Mucosa of gallbladder (tissue), 1 donor: ENCODE measurements around the gene GABRB2. TPM values are rescaled to one million over a fixed set of nuclear protein-coding genes. Genes with fewer than 3 reads are reported as not detected.

Source experiments
- DNase-seq: peaks from one replicate; pipeline ENCODE4 v3.0.0-alpha.2; 2020; ENCODE audit warnings: low spot score
- total RNA-seq: library from RNA; stranded (reverse); gene quantifications from one replicate; pipeline ENCODE4 v1.2.1, GENCODE V29; 2021
- donor health status: DM: no; HTN: no; CAD: no.

The GABRB2 gene
- total RNA-seq, 1 donor from 2014 or later: 0.72 TPM

GRCh38 chr5:161471211-161471950, 75.1 kb downstream of the GABRB2 start:
- DNase-seq: no peak

DNA sequence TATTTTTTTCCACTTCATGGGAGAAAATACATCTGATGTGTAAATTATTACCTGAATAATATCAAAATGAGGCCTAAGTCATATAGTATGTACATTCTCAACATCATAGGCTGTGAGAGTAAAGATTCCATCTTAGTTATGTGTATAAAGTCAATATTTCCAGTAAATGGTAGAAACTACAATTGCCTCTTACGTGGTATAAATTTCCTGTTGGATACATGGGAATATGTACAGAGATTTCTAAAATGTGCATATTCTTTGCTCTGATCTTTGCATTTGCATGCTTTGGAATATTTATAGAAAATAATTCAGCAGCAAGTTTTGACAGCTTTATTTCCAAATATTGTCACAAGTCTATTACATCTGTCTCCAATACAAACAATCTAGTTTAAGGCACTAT, 78.8 kb downstream of the GABRB2 start:
- no peak for DNase-seq

DNA sequence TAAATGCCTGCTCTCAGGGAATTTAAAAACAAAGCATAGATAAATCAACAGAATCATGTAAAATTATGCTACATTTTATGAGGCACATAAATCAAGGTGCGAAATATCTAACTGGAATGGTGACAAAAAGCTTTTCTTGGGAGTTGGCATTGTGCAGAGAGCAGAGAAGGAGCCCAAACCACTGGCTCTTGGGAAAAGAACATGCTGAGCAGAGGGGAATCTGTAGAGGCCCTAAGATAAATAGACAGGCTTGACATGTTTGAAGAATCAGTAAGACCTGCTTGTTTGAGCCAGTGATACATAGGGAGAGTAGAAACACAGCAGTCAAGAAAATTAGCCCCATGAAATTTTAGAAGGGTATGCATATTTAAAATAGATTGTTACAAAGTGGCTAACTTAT, 85.8 kb downstream of the GABRB2 start:
- DNase-seq: no peak

- DNase-seq: no peak
Measured at GRCh38 chr5:161446655-161447054, 99.9 kb downstream of the GABRB2 start.

- no peak for DNase-seq
Measured at GRCh38 chr5:161442471-161442870, 104.1 kb downstream of the GABRB2 start.

DNA sequence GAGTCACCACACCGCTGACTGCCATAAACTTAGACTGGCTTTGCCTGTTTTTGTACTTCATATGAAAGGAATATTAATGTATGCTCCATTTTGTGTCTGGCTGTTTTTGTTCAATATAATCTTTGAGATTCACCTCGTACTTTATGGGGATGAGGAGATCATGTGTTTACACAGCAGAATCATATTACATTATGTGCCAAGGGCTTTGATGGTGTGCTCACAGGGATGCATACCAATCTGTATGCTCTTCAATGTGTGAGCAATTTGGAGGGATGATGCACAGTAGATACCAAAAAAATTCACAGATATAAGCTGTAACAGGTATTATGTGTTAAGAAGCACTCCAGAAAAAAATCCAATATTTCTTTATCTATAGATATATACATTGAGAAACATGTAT, 113.7 kb downstream of the GABRB2 start:
- DNase-seq: no peak

DNA sequence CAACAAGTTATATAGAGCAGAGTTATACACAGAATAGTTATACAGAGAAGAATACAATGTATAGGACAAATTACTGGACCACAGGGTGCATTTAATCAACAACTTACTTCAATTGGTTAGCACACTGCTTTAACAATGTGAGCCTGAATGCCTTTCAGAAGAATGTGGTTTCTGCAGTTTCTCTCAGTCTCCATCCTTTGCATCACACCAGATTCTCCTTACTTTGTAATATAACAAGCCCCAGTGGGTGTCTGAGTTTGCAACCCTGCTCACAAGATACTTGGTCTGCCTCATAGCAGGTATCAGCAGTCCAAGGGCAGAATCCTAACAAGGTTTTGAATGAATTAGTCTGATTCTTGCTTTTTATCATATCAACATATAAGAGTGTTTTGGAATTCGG, 114.6 kb downstream of the GABRB2 start:
- no peak for DNase-seq

- DNase-seq: no peak
Measured at GRCh38 chr5:161421067-161421466, 125.5 kb downstream of the GABRB2 start.

GRCh38 chr5:161420521-161420920, 126.0 kb downstream of the GABRB2 start:
- no peak for DNase-seq

DNA sequence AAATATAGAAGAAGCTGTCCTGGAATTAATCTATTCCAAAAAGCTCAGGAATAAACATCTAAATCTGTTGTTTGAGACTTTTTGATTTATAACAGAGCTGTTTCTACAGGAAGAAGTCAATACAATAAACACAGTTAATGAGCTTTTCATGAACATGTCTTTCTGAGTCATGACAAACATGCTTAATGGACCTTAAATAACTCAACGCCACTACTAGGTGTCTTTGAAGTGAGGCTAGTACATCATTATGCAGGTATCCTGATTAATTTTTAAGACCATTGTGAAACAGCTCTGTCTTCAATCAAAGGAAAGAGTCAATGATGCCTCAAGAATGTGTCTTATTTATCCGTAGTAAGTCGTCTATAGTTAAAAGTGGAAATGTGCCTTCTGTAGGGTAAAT, 131.6 kb downstream of the GABRB2 start:
- DNase-seq: no peak

DNA sequence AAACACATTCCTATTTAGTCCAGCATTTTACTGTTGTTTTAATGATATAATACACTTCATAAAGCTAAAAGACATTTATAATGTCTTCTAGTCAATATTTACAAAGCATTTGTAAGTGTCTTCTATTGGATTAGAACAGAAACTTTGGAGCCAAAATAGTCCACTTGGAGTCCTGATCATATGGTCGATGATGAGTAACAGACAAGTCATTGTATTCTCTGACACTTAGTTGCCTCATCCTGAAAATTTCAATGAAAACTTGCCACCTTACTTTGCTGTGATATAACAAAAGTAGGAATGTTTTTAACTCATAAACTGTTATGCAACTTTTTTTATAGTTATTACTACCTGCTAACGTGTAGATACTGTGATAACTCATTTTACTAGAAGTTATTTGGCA, 132.5 kb downstream of the GABRB2 start:
- no peak for DNase-seq

DNA sequence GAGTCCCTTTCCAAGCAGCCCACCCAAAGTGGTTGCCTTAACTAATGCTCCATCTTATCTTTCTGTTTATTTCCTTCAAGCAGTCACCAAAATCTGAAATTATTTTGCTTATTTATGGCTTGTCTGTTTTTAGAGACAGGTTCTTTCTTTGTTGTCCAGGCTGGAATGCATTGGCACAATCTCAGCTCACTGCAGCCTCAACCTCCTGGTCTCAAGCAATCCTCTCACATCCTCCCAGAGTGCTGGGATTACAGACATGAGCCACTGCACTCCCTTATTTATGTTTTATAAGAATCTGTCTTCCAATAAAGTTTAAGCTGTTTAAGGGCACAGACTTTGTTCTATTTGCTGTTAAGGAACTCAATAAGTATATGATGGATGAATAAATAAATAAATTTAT, 133.7 kb downstream of the GABRB2 start:
- no peak for DNase-seq

DNA sequence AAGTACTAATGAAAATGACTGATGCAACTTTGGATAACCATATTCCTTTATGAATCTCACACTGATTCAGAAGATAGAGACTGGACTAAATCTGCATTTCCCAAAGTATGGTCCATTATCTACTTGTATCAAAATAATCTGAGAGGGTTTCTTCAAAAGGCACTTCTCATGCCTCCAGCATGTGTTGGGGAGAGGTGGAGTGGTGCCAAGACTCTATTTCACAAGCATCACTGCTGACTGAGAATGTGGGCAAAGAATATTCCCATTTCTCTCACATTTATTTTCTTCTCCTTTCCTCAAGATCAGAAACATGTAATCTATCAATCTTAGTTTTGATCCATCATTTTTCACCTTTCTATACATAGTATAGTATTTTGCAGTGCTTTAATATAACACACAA, 135.4 kb downstream of the GABRB2 start:
- DNase-seq: no peak

DNA sequence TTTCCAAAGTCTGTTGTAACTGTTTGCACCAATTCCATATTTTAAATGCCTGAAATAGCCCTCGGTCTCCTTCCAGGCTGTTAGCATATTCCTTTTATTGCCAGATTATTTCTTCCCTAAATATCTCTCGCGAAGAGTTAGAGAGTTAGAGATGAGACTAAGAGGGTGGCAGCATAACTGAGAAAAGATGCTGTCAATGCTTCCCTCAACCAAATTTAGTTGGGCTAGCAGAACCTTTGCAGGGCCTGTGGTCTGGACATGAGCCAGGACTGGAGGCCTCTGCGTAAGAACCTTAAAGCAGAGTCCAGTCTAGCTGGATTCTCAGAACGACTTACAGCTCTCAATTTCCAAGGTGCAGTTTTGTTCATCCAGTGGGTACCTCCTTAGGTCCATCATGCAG, 135.9 kb downstream of the GABRB2 start:
- peak; percentile 10 for DNase-seq

DNA sequence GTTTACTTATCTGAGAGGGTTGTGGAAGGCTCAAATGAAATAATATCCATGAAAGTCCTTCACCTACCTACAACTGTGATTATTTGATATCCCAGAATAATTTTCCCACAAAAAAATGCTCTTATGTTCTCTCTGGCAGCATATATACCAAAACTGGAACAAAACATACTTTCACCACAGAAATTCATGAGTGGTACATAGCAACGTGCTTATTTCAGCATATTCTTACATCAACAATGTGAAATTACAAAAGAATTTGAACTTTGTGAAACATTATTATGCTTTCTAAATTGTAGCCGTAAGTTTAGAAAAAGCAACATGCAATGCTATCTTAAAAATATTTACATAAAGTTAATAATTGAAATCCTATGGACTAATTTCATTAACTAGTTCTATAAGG, 137.1 kb downstream of the GABRB2 start:
- no peak for DNase-seq

- no peak for DNase-seq
Measured at GRCh38 chr5:161406880-161407279, 139.6 kb downstream of the GABRB2 start.

- DNase-seq: no peak
Measured at GRCh38 chr5:161403996-161404395, 142.5 kb downstream of the GABRB2 start.

DNA sequence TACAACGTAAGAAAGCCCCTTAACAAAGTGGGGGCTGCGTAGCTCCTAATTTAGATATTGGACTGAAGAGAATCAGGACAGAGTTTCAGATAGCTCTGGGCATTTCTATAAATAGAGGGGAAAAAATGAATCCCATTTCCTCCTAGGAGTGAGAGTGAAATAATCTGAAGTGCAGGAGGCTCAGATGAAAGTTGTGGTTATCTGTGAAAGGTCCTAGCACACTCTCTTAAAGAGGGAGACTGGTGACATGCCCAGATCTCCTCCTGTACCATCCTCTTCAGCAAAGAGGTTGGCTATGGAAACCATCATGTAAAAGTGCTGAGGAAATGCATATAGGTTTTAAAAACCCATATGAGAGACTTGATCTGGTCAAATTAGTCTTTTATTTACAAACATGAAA, 143.4 kb downstream of the GABRB2 start:
- no peak for DNase-seq

DNA sequence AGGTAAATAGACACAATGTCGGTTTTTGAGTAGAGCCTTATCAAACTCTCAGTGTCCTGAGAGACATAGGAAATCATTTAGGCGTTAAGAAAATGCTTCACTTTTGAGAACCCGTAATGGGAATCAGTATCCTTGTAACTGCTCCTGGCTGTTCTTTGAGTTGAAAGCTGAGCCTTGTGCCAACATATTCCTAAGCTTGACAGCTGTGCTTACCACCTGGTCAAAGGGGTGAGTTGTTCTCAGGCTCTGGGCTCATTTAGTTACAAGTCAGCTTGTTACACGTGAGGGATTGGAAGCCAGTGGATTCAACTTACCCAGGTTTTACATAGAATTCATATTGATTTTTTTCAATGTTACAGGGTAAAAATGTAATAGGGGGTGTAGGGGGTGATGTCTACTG, 145.9 kb downstream of the GABRB2 start:
- no peak for DNase-seq

- DNase-seq: no peak
Measured at GRCh38 chr5:161399996-161400562, 146.4 kb downstream of the GABRB2 start.

DNA sequence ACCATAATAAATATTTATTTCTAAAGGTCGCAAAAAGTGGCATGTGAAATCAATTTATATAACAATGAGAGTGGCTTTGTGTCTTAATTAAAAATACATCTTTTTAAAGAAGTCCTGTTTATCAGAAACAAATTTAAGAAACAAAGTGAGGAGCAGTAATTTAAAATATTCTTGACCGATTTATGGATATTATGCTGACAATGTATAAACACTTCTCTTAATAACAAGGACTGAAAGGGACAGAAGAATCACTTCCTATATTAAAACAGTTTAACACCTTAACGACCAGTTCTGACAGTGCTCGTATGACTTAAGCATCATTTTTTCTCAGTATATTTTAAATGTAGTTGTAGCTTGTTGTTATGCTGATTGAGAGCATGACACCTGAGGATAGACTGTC, 149.1 kb downstream of the GABRB2 start:
- DNase-seq: no peak

- no peak for DNase-seq
Measured at GRCh38 chr5:161396171-161396570, 150.4 kb downstream of the GABRB2 start.

GRCh38 chr5:161391724-161392123, 154.8 kb downstream of the GABRB2 start:
- DNase-seq: no peak

GRCh38 chr5:161391016-161391415, 155.5 kb downstream of the GABRB2 start:
- no peak for DNase-seq
